NCI-H187 (cell line): ENCODE measurements around the gene HES5.

Source experiments
- DNase-seq, 2 experiments: peaks; one replicate each; lab custom pipeline; 2025; lab: John Stamatoyannopoulos, UW

The HES5 gene

DNA sequence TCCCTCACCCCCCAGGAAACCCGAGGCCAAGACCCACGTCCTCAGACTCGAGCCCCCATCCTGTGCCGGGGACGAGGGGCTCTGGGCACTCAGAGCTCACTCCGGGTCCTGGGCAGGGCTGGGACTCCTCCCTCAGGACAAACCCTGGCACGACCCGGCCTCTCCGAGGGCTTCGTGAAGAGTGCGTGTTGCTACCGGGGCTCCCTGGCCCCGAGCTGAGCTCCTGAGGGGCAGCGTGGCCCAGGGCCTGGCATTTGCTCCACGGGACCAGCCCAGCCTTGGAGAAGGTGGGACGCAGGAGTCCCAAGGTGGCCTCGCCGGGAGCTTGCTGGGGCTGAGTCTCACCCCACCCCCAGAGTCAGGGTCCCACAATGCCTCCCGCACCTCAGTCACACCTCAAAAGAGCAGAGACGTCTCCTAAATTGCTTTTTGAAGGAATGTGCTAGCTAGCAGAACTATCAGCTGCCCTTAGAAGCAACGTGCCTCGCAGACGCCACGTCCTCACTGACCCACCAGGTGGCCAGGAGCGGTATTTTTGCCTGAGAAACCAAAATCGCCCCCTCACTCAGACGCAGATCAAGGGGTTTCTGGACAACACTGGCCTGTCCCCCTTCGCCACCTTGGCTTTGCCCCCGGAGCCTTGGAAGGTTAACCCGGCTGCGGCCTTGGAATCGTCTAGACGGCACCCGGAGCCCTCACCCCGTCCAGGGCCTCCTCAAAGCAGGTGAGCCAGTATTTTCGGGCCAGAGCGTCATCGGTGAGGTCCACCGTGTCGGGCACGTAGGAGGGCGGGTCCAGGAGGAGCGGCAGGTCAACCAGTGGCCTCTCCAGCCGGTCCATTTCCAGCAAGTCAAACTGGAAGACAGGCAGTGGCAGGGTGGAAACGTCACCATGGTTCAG, 14.9 kb downstream of the HES5 start:
- DNase-seq: no peak

DNA sequence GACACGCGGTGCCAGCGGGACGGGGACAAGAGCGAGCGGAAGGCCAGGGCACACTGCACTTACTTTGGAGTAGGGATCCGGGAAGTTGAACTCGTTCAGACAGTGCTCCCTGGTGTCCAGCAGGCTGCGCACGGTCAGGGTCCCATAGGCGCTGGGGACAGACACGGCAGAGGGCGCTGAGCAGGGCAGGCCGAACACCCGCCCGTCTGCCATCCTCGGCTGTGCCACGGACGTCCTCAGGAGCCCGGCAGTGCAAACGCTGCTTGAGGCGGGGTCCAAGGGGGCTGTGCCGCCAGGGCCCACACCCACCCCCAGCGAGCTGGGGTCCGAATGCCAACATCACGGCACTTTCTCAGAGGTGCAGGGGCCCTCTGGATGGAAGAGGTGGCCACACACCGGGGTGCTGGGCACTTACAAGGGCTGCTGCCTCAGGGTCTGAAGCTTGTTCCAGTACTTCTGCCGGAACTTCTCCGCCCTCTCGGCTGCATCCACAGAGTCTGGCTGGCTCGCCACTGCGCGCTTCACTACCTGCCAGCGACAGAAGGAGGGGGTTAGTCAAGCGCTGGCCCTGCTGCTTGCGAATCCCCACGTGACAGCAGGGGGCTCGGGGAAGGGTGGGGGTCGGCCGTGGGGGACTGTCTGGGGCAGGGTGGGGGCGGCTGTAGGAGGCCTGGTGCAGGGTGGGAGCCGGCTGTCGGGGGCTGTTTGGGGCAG, 16.0 kb downstream of the HES5 start:
- DNase-seq: no peak

DNA sequence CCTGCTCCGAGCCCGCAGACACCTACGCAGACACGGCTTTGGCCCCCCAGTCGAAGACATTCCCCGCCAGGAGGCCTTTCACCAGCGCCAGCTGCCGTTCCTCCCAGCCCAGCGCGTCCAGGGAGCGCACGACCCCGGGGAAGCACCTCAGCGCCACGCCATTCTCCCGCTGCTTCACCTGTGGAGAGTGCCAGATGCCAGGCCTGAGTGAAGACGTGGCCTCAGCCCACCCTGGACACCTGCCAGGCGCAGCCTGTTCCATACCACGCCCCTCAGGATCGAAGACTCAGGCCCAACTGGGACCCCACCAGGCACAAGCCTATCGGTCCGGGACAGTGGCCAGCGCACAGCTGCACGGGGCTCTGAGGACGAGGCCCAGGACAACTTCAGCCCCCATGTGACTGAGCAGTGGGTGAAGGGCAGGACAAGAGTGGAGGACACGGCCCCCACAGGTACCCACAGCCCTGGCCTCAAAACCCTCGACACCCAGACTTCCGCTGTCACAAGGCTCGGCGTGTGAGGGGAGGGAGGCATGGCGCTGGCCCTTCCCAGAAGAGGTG, 17.1 kb downstream of the HES5 start:
- DNase-seq: no peak

DNA sequence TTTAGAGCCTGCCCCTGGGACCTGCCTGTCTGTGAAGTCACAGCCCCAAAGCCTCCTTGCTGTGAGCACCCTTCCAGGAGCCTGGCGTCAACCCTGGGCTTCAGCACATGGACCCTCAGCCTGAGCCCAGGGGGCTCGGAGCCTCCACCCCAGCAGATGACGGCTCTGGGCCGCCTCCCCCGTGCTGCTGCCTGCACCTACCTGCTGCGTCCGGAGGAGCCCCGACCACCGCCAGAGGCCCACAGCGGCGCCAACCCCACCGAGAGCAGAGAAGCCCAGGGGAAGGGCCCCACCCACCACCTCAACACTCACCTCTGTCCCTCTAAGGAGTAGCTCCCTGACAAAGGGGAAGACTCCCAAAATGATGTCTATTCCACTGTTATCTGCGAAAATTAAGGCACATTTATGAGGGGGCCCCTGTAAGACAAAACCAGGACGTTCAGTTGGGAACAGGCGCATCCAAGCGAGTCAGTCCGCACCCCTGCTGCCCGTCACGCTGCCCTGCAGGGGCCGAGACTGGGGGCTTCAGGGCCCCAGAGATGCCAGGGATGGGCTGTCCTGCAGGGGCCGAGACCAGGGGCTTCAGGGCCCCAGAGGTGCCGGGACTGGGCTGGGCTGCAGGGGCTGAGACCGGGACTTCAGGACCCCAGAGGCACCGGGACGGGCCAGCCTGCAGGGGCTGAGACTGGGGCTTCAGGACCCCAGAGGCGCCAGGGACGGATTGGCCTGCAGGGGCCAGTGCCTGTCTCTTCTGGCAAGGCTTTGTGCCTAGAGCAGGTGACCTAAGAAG, 19.5 kb downstream of the HES5 start:
- DNase-seq: no peak

DNA sequence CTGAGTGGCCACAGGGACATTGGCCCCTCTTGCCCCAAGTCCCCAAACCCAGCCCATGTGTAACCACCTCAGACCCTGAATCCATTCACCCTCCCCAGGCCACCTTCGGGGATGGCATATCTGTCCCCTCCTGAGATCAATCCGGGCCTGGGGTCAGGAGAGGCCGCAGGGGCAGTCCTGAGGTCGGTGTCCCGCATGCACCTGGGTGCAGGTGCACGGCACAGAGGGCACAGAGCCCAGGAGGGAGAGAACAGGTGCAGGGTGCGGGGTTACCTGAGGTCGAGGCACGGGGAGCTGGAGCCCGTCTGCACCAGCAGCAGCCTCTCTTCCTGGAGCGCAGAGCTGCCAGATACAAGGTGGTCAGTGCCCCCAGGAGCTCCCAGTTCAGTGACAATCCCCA, 20.5 kb downstream of the HES5 start:
- DNase-seq: no peak

DNA sequence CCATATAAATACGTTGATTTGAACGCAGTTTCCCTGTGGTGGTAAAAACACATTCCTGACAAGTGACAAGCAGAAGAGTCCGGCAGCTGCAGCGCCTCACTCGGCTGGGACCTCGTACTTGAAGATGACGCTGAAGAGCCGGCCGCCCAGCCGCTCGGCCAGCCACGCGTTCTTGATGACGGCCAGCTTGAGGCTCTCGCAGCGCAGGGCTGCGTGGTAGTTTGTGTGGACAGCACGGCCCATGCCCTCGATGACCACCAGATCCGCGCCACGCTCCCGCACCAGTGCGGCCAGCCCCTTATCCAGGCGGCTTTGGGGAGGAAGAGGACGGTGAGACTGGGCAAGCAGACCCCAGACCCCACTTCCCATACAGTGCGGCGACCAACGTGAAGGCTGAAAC, 21.3 kb downstream of the HES5 start:
- DNase-seq: no peak

DNA sequence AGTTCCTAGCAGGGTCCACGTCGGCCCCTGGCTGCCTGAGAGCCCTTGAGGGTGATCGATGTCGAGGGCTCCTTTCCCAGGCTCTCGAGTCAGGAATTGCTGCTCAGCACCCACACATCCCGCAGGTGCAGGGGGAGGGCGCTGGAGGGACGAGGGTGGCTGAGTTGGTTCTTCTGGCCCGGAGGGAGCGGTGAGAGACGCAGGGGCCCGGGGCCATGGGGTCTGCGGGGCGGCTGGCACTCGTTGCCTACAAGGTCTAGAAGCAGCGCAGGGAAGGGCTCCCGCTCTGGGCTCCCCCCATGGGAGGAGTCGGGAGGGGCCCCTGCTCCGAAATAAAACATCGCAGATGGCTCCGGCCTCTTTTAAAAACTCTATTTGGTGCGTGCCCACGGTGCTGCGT, 21.9 kb downstream of the HES5 start:
- no peak for DNase-seq

DNA sequence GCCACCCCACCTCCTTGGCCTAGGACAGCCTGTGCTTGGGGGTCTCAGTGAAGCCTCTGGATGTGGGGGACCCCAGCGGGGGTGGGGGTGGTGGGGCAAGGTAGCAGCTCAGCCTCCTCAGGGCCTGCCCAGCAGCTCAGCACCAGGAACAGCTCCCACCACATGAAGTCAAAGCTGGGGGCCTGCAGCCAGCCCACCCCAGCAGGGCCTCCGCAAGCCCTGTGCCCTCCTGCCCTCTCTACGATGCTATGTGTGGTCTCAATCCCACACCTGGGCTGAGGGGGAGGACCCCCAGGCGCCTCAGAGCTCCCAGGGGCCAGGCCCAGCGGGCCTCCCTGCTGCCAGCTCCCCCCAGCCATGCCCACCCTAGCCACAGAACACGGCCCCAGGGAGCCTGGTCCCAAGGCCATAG, 22.3 kb downstream of the HES5 start:
- no peak for DNase-seq

DNA sequence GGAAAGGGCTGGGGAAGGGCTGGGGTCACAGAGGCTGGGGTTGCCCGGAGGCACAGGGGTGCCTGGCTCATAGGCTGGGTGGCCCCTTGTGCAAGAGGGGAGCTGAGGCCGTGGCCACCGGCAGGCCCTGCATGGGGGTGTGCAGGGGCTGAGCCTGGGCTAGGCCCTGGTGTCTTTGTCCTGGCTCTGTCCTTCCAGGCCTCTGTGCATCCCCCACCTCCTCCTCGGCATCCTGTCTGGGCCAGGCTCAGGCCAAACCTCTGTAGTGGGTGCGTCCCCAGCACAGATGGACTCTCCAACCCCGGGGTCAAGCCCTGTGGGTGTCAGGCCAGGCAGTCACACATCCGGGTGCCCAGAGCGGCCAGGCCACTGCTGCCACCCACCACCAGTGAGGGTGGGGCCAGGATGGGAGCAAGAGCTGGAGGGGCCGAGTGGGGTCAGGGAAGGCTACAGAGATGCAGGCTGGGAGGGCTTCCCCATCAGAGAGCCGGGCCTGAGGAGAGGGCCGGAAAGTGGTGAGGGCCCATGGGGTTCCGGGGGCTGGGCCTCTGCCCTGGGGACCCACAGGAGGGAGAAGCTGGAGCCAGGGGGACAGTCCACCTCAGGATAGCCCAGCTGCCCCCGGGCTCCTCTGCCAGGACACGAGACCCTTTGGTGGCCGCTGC, 23.0 kb downstream of the HES5 start:
- DNase-seq: no peak

DNA sequence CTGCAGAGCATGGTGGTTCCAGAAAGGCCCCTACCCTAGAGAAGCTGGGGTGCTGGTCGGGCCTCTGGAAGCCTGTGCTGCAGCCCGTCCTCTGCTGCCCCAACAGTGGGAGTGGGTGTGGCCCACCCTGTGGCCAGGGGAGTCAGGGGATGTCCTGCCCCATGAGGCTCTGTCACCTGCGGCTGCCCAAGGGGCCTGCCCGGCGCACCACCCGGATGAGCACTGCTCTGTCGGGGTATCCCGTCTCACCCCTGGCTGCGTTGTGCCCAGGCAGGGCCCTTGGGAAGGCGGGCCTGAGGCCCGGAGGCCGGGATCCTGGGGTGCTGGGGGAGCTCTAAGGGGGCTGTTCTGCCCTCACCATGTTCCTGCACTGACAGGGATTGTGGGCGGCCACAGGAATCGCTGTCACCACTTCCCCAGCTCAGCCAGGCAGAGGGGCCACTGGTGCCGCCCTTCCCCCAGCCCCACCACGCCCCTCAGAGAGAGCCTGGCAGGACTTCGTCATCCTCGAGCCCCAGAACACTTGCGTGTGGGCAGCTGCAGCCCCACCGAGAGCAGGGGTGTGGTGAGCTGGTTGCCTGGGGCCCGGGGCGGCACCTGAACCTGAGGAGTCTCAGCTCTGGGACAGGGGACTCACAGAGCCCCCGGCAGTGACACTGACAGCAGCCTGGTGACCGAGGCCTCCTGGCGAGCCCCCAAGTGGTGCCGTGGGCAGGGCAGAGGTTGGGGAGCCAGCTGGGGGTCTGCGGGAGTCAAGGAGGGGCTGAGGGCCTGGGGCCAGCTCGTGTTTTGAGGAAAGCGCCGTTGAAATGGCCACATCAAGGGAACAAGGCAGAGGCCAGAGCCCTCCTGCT, 23.8 kb downstream of the HES5 start:
- DNase-seq: no peak

DNA sequence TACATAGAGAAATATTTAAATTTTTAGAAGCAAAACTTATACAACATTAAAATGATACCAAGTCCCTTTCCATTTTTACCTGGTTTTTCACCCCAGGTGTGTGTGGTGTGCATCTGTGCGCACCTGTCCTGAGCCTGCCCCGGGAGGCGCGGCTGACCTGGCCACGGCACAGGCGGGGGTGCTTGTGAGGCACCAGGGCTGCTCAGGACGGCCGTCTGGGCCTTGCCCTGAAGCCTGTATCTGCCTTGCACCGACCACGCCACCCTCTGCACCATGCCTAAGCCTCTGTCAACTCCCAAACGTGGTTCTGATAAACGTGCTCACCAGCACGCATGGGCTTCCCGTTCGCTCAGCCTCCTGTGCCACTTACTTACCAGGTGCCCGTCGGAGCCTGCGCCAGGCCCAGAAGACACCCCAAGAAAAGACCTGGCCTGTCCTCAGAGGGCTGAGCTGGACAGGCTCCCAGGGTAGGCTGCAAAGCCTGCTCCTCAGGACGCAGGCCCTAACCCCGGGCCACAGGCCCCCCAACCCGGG, 24.5 kb downstream of the HES5 start:
- no peak for DNase-seq

DNA sequence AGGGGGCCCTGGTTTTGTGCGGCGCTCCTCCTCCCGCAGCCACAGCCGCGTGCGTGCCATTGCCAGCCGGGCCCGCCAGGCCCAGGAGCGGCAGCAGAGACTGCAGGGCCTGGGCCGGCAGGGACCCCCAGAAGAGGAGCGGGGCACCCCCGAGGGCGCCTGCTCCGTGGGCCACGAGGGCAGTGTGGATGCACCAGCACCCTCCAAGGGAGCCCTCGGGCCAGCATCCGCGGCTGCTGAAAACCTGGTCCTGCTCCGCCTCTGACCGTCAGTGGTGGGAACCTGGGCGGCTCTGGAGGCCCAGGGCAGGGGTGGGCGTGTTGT, 25.2 kb downstream of the HES5 start:
- no peak for DNase-seq

DNA sequence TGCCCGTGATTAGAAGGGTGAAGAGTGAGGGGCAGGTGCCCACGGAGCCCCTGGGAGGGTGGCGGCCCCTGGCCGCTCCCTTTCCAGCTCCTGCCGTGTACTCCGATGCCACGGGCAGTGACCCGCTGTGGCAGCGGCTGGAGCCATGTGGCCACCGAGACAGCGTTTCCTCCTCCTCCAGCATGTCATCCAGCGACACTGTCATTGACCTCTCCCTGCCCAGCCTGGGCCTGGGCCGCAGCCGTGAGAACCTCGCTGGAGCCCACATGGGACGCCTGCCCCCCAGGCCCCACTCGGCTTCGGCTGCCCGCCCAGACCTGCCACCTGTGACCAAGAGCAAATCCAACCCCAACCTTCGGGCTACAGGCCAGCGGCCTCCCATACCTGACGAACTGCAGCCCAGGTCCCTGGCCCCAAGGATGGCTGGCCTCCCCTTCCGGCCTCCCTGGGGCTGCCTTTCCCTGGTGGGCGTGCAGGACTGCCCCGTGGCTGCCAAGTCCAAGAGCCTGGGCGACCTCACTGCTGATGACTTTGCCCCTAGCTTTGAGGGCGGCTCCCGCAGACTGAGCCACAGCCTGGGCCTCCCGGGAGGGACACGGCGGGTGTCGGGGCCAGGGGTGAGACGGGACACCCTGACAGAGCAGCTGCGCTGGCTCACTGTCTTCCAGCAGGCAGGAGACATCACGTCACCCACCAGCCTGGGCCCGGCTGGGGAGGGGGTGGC, 25.7 kb downstream of the HES5 start:
- DNase-seq: no peak

DNA sequence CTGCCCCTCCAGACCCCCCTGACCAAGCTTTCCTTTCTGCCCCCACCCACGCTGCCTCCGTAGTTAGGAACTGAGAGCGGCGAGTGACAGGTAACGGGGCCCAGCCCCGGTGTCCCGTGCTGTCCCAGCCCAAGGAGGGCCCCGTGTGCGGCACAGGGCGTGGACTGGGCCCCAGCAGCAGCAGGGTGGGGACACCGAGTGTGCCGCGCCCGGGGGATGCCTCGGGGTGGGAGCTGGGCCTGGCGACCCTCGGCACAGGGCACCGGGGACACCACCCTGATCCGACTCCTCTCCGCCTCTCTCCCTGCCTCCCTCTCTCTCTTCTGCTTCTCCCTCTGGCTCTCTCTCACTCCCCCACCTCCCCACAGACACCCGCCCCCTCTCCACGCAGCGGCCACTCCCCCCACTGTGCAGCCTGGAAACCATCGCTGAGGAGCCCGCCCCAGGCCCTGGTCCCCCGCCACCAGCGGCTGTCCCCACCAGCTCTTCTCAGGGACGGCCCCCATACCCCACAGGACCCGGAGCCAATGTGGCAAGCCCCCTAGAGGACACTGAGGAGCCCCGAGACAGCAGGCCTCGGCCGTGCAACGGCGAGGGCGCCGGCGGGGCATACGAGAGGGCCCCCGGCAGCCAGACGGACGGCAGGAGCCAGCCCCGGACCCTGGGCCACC, 26.4 kb downstream of the HES5 start:
- DNase-seq: no peak

DNA sequence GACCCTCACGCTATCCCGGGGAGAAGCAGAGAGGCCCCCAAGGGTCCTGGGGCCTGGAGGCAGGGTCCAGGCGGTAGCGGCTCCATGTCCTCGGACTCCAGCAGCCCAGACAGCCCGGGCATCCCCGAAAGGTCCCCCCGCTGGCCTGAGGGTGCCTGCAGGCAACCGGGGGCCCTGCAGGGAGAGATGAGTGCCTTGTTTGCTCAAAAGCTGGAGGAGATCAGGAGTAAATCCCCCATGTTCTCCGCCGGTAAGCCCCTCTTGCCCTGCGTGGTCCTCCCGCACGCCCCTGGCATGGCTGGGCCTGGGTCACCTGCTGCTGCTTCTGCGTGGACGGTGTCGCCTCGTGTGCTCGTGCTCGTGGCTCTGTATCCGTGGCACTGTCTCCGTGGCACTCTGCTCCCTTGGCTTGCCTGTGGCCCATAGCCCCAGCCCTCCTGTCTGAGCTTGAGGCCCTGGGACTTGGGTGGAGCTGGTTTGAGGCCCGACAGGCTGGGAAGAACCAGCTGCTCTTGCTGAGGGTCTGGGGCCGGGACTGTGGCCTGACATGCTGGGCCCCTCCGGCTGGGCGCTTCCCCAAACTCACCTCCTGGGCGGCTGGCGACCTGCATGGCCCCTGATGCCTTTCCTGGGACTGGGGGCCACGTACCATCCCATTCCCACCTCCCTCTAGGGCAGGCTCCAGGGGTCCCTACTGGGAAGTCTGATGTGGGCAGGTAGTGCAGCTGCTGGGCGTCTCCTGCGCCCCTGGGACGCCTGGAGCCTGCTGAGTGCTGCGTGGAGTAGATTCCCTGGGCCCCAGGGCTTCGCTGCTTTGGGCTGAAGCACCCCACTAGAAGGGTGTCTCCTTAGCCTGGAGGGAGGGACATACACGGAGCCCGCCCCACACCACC, 27.2 kb downstream of the HES5 start:
- DNase-seq: no peak

DNA sequence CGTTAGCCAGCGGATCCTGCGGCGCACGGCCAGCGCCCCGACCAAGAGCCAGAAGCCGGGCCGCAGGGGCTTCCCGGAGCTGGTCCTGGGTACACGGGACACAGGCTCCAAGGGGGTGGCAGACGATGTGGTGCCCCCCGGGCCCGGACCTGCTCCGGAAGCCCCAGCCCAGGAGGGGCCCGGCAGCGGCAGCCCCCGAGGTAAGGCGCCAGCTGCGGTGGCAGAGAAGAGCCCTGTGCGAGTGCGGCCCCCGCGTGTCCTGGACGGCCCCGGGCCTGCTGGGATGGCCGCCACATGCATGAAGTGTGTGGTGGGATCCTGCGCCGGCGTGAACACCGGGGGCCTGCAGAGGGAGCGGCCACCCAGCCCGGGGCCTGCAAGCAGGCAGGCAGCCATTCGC, 27.9 kb downstream of the HES5 start:
- DNase-seq: no peak

DNA sequence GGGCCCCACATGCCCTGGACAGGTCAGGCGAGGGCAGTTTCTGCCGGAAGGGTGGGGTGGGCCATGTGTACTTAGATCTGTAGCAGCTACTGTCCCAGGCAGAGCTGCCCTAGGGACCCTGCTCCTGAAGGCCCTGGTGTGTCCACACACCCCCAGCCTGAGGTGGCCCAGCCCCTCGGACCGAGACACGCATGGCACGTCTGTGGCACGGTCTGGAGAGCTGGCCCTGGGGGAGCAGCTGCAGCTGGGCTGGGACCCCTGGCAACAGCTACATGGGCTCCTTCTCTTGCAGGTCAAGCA, 28.3 kb downstream of the HES5 start:
- no peak for DNase-seq

DNA sequence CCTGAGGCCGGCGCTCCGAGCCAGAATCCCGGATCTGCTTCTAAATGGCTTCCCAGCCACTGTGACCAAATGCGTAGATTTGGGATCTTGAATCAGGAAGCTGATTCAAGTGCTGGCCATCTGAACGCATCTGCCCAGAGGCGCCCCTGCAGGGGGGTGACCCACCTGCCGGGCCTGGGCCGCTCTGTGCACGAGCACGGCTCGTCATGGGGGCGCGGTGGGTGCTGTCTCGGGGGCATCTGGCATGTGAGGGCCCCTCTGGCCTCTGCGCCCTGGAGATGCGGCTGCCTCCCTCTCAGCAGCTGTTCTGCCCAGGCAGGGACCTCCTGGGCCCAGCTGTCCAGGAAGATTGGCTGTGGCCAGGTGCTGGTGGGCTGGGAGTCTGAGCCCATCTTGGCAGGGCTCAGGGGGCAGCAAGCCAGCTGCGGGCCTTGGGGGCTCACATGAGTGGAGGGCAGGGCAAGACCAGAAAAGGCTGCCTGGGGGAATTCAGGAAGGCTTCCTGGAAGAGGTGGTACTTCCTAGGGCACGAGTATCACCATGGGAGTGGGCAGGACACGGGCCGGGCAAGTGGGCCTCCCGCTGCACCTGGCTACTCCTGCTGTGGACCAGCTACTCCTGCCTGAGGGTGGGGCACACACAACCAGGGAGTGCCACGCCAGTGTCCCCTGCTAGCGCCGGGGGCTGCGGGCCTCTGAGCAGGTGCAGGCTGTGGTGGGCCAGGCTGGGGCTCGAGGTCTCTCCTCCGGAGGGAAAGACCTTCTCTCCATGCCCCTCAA, 28.8 kb downstream of the HES5 start:
- no peak for DNase-seq
